Brain pericyte (primary cell): ENCODE measurements around the gene IQSEC1.

ENCODE experiments used
- DNase-seq: peaks from one replicate; pipeline ENCODE4 v3.0.0-alpha.2; 2012; ENCODE audit warnings: low read depth, low spot score

Gene IQSEC1

GRCh38 chr3:13016083-13016720 is 57.0 kb downstream of the IQSEC1 start:
- no peak for DNase-seq

DNA sequence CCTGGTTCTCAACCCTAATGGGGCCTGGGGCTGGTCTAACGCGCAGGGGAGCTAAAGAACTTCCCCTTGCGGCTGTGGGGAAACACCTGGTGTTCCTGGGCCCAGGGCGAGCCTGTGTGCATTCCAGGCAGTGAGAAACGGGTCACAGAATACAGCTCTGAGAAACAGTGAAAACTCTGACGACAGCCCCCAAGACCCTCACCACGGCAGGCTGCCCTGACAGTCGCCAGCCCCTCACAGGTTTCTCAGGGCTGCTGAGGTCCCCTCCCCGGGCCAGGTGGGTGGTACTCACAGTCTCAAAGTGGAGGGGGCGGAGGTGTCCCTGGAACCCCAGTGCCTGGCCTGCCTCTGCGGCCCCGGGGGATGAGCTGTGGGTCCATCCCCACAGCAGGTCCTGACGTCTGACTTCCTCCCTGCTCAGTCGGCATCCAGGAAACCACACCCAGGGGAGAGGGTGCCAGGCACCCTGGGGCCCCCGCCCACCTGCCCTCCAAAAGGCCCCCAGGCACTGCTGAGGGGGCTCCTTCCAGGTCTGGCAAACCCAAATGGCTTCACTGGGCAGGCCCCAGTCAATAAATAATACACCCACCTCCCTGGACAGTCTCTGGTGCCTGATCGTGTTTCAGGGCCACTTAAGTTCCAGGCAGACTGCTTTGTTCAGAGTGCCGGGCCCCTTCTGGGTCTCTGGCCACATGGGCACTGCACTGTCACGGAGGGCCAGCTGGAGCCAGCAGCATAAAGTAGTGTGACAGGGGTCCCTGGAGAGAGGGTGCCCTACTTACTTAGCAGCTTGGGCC is 57.7 kb downstream of the IQSEC1 start:
- DNase-seq, result no peak

- DNase-seq, result no peak
Observed at GRCh38 chr3:13014755-13015285, 58.4 kb downstream of the IQSEC1 start.

DNA sequence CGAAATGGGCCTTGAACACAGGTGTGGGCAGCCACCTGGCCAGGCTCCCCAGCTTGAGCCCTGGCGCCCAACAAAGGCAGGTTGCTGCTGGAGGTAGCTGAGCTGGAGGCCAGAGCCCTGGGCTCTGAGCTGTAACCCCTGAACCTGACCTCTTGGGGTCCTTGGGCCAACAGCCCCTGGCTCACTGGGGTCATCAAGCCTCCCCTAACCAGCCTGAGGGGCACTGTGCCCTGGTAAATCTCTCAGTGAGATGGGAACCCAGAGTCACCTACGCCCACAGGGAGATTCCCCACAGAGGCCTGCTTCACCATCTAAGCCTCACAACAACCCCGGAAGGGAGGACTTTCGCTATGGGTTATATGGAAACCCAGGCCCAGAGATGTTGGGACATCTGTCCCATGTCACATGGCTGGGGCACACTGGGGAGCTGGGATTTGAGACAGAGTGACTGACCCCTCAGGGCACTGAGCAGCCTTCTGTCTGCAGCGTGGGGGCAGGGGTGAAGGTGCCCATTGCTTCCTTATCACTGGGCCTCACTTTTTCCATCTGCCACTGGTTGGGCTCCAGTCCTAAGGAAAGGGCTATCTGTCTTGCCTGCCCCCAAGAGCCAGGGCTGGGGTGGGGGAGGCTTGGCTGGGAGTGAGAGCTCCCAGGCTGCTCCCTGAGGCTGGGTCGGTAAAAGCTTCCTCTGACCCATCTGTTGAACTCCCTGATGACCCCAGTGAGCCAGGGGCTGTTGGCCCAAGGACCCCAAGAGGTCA is 59.1 kb downstream of the IQSEC1 start:
- DNase-seq, result no peak

GRCh38 chr3:13013566-13013965 is 59.7 kb downstream of the IQSEC1 start:
- DNase-seq, result no peak

DNA sequence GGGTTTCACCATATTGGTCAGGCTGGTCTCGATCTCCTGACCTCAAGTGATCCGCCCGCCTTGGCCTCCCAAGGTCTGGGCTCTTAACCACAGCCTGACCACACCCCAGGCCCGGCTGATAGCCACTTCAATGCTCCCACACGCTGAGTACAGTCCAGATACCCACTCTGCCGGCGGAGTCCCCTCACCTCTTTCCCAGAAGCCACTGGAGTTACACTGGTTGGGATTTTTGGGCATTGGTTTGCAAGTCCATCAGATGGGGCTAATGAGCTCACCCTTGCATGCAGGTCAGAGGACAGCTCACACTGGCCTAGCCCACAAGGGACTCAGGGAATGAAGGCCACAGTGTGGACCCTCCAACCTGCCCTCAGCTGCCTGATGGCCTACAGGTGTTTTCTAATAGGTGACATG is 60.1 kb downstream of the IQSEC1 start:
- no peak for DNase-seq

- DNase-seq, result no peak
Observed at GRCh38 chr3:13012221-13012691, 61.0 kb downstream of the IQSEC1 start.

DNA sequence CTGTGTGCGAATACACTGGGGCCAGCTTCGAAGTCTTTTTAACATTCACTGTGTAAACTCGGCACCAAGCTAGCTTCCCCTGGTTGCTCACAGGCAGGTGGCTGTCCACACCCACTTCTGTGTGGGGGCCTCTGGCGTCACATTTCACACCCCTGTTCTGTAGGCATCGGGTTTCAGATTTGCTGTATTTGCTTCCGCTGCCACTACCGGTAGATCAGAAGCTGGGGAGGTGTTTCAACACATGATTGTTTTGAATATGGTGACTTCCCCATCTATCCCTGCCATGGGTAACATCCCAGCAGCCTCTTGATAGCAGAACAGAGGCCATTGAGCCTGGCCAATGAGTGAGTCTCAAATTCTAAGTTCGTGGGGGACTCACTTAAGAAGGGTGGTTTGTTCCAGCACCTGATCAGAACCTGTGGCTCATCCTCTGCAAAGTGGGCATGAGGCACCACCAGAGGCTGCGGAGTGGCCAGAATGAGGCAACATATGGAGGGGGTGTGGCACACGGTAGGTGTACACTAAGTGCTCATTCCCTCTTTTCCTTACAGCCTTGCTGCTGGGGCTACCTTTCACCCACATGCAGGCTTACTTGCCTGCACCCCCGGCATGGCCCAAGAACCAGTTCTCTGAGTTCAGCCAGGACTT is 61.5 kb downstream of the IQSEC1 start:
- DNase-seq, result no peak

DNA sequence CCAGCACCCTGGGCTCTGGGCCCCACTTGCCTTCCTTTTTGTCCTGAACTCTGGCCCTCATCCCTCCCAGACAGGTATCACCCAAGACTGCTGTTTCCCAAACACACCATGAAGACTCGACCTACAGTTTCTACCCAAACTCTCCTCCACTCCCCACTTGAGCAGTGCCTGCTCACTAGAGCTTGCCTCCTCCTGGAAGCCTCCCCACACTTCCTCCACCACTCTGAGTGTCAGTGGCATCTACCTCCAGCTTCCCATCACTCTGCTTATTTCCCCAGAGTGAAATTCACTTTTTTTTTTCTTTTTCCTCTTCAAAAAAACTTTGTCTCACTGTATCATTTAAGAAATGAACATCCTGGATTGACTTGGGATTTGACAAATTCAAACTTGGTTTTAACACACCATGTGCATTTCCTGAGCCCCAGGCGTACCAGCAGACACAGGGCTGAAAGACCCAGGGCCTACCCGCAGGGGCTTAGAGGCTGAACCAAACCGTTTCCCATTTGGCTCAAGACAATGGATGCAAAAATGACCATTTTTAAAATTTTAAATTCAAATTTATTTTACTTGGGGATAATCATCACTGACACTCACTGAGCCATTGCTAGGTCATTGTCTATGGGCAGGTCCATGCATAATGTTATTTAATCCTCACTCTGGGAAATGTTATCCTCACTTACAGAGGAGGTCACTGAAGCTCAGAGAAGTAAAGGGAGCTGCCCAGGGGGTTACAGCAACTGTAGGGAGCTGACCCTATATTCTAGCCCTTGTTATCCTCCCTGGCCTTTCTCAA is 62.3 kb downstream of the IQSEC1 start:
- DNase-seq, result no peak

DNA sequence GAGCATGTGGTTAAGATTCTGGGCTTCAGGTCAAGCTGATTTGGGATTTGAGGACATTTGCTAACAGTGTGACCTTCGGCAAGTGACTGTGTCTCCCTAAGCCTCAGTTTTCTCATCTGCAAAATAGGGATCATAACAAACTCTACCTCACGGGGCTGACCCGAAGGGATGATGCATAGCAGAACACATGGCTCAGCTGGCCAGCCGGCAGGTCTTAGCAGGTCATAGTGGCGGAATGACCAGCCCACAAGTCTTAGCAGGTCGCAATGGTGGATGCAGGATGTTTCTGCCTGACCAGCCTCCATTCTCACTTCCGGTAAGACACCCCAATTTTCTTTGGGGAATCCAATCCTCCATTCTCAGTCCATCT is 63.3 kb downstream of the IQSEC1 start:
- DNase-seq, result no peak

DNA sequence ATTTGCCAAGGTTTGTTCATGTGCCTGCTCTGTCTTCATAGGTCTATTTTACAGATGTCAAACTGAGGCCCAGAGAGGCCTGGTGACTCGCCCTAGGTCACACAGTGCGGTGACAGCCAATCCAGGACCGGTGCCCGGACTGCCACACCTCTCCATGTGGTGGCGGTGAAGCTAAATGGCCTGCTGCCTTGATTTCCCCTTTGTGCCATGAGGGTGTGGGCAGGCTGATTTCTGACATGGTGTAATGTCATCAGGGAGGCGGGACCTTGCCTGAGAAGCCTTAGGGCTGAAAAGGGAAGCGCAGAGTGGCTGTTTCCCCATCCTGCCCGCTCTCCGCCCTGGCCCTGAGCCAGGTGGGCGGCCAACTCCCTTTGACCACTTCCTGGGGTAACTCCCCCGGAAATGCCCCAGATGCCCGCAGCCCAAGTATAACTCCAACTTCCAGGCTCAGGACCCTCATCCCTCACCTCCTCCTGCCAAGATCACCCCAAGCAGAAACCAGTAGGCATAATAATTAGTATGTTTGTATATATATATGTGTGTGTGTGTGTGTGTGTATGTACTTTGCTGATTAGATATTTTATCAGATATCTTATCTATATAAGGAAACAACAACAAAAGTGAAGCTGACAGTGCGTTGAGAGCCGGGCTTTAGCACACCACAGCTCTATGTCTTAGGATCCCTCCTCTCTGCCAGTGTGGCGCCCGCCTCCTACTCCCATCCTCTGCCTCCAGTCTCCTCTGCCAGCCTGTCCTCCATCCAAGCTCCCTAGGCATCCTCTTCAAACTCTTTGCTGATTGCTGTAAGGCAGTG is 63.9 kb downstream of the IQSEC1 start:
- DNase-seq, result no peak

DNA sequence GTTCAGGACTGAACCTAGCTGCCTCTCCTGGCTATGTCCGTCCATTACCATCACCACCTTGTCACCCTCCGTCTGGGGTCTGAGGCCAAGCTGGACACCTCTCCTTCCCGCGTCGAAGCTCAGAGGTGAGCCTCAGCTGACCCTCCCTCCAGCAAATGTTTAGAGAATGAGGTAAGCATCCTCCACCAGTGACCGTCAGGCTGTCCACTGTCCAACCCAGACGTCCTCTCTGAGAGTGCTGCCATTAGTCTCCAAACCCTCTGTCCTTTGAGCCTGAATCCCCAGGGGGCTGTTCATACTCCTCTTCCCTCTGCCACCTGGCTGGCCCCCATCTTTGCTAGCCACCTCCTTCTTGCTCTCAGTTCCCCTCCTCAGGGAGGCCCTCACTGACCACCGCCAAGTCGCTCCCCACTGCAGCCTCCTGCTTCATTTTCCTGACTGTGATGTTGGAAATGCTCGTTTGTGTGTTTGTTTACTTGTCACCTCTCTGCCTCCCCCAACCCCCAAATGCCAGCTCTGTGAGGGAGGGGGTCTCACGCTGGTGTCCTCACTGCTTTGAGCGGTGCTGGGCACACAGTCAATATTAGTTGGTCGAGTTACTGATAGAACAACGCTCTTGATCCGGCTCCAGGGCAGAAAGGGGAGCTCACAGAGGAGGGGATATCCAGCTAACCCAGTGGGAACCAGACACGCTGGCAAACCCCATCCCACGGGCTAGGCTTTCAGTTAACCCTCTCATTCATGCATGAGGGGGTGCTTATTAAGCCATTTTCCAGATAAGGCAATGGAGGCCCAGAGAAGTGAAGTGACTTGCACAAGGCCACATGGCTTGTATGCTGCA is 64.9 kb downstream of the IQSEC1 start:
- DNase-seq, result no peak

- no peak for DNase-seq
Observed at GRCh38 chr3:13007251-13007941, 65.8 kb downstream of the IQSEC1 start.

DNA sequence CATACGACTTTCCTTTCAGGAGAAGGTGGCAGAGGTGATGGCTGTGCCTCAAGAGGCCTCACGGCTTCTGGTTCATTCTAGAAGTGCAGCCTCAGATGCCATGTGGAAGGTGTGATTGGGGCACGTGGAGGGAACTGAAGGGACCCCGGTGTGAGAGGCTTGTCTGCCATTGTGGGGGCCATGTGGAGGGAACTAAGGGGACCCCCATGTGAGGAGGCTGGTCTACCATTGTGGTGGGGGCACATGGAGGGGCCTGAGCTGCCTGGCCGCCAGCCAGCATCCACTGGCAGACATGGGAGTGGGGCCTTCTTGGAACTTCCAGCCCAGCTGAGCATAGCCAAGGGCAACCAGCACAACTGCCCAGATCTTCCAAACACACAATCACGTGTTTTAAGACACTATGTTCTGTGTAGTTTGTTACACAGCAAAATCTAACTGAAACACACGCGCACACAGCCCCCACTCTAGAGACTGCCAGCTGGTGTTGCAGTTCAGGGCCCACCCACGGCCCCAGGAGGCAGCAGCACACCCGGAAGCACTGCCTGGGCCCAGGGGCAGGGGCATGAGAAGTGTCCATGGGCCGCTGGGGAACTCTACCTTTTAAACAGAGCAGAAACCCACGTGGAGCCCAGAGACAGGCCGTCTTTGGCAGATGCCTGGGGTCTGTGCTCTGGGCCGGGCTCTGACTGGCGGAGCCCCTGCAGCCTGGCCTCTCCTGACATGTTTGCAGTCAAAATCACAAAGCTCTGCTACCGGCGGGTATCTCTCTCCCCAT is 66.8 kb downstream of the IQSEC1 start:
- no peak for DNase-seq

DNA sequence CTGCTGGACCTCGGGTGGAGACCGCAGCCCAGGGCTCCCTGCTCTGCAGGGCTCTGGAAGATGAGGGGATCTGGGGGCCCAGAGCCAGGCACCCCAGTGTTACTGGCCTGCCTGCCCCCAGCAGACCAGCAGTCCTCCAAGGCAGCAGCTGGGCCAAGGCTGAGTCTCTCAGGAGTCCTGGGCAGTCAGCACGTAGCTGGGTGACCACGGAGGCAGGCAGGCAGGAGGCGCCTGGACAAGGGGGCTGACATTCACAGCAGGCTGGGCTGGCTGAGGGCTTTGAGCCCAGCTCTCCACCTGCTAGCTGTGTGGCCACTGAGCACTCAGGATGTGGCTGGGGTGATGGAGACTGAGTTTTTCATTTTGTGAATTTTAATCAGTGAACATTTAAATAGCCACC is 67.9 kb downstream of the IQSEC1 start:
- no peak for DNase-seq

DNA sequence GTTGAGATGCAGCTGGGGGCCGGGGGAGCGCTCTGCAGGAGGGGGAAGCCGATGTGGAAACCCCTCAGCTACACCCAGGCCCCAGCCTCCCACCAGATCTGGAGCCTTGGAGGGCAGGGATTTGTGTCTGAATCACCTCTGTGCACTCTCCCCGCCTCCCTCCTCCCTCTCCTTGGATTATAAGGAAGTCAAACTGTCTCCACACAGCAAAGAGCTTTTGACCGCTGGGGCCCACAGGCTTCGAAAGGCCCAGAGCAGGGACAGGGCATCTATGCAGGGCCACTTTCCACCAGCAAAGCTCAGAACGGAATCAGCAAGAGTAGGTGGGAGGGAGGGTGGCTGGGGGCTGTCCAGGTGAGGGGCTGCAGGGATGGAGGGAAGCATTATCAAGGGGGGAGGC is 68.9 kb downstream of the IQSEC1 start:
- DNase-seq, result no peak

GRCh38 chr3:13003608-13004007 is 69.6 kb downstream of the IQSEC1 start:
- DNase-seq, result no peak
